Fibroblast of the aortic adventitia (primary cell): ENCODE data around the gene LEFTY2. TPM values are rescaled to one million over a fixed set of nuclear protein-coding genes. Genes with fewer than 3 reads are reported as not detected.

Experiments
- DNase-seq: peaks from one replicate; pipeline ENCODE4 v3.0.0-alpha.2; 2010; ENCODE audit warnings: low read depth
- H3K4me3 ChIP-seq: 2 replicates; pipeline ENCODE4 v1.5.1; 2011; ENCODE audit warnings: low read depth, mild to moderate bottlenecking, control low read depth, low read length, moderate library complexity
- CTCF ChIP-seq: IDR thresholded peaks from 2 replicates; pipeline ENCODE4 v1.5.1; 2011; ENCODE audit warnings: mild to moderate bottlenecking, low read length, control low read depth, inconsistent platforms; ENCODE audit not compliant: insufficient read depth
- total RNA-seq: library from RNA; depleted of rRNA; stranded (reverse); fragments of >200 nt; gene quantifications from 2 replicates; pipeline ENCODE4 v1.2.3, GENCODE V29; 2012; ENCODE audit warnings: low replicate concordance

The LEFTY2 gene
- total RNA-seq, 1 donor: 0.09 TPM

DNA sequence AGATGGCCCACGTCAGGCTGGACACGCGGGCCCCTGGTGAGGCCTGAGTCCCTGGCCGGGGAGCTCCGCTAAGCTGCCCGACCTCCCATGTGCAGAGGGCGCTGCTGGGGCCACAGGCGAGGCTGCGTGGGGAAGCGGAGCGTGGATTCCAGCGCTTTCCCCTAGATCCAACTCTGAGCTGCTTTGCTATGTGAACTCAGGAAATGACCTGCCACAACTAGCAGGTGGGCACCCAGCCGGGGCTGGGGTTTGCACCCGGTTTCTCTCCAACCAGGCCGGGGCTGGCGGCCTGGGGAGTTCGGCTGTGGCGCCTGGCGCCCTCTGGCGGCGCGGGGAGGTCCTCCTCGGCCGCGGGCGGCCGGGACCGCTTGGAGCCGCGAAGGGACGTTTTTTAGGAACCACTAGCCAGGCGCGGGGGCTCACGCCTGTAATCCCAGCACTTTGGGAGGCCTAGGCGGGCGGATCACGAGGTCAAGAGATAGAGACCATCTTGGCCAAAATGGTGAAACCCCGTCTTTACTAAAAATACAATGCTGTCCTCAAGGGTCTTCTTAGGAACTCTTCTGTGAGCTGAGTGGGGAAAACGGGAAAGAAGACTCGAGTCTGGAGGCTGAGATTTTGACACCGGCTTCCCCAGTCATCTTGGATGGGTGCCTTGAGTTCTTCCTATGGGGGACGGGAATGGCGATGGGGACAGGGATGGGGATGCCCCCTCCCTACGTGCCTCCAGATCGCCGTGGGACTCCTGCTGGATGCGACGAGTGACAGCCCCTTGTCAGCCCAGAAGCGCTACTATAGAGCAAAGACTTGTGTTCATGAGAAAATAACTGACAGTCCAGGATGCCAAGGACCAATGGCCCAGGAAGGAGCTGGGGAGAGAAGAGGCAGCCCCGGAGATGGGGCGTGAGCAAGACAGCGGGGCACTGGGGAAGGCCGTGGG, 29.6 kb downstream of the LEFTY2 start:
- TF ChIP-seq CTCF: peak; percentile 63
- no peak overlapping the region for H3K4me3 ChIP-seq
- DNase-seq: peak; percentile 49

- TF ChIP-seq CTCF: no peak
- no peak overlapping the region for H3K4me3 ChIP-seq
- no peak for DNase-seq
Measured at GRCh38 chr1:225909477-225909876, 31.5 kb downstream of the LEFTY2 start.

- no peak for DNase-seq
- no peak overlapping the region for H3K4me3 ChIP-seq
- no peak for TF ChIP-seq CTCF
Measured at GRCh38 chr1:225908773-225909172, 32.2 kb downstream of the LEFTY2 start.

DNA sequence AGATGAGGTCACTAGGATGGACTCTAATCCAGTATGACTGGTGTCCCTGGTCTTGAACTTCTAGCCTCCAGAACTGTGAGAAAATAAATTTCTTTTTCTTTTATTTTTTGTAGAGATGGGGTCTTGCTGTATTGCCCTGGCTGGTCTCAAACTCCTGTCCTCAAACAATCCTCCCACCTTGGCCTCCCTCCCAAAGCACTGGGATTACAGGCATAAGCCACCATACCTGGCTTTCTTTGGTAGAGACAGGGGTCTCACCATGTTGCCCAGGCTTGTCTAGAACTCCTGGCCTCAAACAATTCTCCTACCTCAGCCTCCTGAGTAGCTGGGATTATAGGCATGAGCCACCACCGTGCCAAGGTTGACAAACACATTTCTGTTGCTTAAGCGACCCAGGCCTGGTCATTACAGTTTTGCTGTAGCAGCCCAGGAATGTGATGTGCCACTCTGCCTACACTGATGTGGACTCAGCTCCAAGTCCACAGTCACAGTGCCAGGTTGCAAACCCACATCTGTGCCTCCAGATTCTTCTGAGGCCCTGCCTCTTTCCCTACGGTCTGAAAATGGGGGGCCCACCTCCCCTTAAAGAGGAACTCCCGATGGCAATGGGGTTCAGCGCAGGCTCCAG, 32.9 kb downstream of the LEFTY2 start:
- no peak for TF ChIP-seq CTCF
- no peak for DNase-seq
- no peak overlapping the region for H3K4me3 ChIP-seq

GRCh38 chr1:225907341-225907740, 33.7 kb downstream of the LEFTY2 start:
- TF ChIP-seq CTCF: no peak
- DNase-seq: no peak

GRCh38 chr1:225906467-225906866, 34.6 kb downstream of the LEFTY2 start:
- no peak overlapping the region for H3K4me3 ChIP-seq
- no peak for TF ChIP-seq CTCF
- no peak for DNase-seq

More at GRCh38 chr1:225907341-225907740, 33.7 kb downstream of the LEFTY2 start:
- H3K4me3 ChIP-seq: no peak overlapping the region
